Raji (cell line): Measurements from ENCODE around the gene TPGS2.

ENCODE experiments used
- POLR2A ChIP-seq: IDR thresholded peaks from 2 replicates; pipeline ENCODE4 v1.6.1; 2011; ENCODE audit warnings: low read depth, low read length, control low read depth; ENCODE audit not compliant: insufficient read depth

The TPGS2 gene

DNA sequence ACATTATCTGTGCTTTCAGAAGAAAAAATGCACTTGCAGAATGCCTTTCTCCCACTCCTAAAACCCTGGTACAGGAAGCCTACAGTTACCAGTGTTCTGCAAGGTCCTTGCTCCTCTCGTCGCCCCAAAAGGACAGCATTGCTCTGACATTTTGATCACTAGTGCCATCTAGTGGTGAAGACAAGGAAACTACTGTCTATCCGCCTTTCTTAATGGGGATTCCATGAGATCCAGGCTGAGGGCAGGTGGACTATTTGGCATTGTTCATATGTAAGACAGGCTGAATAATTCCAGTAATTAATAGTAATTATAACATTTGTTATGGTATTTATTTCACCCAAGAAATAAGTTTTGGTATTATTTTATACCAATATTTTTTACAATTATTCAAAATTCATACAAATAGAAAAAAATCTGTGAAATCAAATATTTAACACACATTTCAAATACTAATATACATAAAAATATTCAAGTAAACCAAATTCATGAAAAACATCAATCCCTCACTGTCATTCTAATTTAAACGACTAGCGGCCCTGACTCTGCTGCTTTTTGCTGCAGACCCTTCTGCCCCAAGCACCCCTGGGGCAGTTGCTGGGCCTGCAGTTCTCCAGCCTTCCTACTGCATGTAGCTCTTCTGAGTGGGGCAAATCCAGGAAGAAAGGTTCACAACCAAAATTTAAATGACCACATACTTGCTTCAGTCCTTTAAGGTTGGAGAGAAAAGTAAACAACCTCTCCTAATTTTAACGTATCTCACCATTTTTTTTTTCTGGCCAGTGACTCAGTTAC, 19.0 kb downstream of the TPGS2 start:
- no peak for TF ChIP-seq POLR2A

DNA sequence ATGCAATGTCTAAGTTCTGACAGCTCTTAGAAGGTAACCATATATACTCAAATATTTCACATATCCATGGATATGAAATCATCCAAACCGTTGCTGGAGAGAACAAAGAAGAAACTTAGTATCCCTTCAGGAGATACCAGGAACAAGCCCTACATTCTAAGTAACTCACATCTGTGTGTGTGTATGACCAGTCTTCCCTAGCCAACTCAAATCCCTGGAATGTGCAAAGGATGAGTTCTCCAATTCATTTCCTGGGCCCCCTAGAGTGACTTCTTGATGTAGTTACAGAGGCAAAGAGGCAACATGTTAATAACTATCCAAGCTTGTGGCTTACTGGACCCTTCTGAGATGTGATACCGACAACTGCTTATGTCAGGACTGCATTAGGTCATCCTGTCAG, 20.1 kb downstream of the TPGS2 start:
- no peak for TF ChIP-seq POLR2A

DNA sequence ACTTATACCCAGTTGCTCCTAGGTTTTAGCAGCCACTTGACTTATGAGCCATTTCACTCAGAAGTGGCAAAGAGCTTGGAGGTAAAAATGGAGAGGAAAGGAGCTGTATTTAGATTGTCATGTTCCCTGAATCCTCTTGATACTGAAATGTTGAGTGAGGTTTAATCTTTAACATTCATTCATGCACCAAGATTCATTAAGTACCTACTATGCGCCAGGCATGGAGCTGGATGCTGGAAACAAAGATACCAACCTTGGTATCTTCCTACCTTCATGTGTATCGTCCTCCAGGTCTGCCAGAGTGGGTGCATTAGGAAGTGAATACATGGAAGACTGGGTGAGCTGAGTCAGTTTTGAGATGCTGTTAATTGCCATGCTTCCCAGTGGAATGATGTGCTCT, 23.7 kb downstream of the TPGS2 start:
- TF ChIP-seq POLR2A: no peak

DNA sequence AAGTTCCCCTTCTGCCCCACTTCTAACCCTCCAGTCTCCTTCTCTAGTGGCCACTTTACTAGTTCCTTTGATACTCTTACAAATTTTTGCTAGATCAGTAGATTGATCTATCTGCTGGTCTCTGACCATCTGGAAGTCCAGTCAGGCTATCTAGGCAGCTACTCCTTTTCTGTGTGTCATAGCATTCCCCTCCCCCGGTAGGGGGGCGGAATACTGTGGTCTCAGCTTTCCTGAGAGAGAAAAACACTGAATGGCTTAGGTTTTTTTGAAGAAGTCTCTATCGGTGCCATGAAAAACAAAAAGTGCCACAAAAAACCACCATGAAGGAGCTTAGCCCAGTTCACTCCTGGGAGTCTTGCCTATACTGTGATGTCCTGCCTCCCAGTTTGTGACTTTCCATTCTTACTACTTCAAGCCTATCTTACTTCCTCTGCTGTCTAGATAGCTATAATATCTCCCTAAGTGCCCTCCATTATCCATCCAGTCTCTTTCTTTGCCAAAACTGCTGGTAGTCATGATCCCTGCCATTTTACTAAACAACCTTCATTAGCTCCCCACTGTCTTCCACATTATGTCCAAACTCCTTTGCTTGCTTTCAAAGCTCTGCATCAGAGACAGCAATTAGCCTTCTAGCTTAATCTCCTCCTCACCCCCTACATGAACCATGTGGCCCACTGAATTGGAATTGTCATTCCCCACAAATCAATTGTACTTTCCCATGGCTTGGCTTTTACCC, 29.9 kb downstream of the TPGS2 start:
- TF ChIP-seq POLR2A: no peak

DNA sequence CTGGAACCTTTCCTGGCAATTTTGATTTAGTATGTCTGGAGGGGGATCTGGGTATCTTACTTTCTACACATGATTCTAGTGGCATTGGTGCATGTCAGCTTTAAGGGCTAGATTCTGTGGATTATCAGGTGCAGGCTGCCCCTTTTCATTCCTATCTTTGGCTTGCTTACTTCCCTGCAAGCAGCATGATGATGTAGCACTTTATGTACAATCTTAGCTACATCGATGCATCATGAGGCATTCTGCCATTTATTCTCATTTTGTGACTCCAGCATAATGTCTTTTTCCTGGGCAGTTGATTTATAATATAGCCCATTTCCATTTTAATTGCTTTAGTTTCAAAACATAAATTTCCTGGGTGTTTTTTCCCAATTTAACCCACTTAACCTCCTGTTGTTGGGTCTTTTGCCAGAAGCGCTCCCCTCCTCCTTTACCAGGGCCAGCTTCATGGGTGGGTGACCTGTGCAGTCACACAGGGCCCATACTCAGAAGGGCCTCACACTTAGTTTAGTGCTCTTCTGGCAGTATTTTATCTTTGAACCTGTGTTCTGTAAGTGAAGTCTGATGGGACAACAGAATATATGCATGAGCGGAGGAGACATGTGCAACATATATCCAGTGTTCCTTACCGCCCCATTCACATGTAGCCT, 36.0 kb downstream of the TPGS2 start:
- no peak for TF ChIP-seq POLR2A

DNA sequence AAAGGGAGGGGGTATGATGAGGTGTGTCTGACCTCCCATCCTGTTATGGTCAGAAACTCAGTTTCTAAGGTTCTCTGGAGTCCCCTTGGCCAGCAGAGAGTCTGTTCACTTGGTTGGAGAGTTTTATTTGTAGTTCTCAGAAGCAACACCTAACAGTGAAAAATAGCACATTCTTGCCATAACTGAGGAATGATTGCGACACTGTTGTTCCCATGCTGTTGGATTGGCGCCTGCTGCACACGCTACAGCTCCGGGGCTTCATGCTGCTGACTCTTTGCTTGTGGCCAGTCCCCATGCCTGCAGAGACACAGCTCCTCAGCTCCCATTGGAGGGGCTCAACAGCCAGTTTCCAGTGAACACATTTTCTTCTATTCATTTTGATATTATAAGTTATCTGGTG, 42.1 kb downstream of the TPGS2 start:
- no peak for TF ChIP-seq POLR2A

DNA sequence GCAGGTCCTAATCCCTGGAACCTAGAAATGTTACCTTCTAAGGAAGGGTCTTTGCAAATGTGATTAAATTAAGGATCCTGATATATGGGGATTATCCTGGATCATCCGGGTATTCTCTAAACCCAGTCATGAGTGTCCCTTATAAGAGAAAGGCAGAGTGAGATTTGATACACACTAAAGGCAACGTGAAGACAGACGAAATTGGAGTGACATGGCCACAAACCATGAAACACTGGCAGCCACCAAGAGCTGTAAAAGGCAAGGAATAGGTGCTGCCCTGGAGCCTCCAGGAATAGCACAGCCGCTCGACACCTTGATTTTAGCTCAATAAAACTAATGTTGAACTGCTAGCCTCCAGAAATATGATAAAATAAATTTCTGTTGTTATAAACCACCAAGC, 45.0 kb downstream of the TPGS2 start:
- no peak for TF ChIP-seq POLR2A

DNA sequence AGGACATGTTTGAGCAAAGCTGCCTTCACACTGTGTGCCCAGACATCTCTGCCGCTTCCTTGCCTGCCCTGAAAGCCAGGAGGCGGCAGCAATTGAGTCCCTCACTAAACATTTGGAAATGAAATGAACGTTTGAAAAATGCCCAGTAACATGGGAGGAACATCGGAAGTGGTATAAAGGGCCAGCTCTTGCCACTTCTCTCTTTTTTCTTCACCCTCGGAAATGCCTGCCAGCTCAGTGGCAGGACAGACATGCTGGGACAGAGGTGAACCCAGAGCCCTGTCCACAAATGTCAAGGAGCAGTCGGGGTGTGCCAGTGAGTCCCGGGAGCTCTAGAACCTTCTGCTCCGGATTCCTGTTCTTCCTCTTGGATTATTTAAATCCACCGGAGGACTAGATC, 46.1 kb downstream of the TPGS2 start:
- TF ChIP-seq POLR2A: no peak

DNA sequence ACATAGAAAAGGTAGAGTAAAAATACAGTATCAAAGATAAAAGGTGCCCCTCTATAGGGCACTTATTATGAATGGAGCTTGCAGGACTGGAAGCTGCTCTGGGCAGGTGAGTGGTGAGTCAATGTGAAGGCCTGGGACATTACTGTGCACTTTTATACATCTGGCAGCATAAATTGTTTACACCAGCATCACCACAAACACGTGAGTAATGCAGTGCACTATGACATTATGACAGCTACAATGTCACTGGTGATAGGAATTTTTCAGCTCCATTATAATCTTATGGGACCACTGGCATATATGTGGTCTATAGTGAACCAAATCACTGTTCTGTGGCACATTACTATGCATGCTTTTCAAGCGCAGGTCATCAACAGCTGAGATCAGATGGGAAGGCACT, 48.1 kb downstream of the TPGS2 start:
- no peak for TF ChIP-seq POLR2A

DNA sequence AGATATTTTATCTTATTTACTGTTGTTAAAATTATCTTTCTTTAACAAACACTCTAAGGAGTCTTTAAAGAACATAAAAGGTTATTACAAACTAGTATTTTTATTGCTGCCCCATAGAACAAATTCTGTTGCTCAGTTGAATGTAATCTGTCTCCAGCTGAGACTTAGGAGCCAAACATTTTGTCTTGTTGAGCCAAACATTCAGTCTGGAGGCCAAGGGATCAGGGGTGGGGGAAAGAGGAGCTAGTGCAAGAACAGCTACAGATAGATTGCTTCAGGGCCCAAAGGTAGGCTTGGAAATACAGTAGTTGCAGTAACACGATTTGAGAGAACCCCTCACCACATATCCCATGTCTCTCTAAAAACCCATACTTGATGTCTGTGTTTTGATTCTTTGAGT, 51.2 kb downstream of the TPGS2 start:
- TF ChIP-seq POLR2A: no peak

DNA sequence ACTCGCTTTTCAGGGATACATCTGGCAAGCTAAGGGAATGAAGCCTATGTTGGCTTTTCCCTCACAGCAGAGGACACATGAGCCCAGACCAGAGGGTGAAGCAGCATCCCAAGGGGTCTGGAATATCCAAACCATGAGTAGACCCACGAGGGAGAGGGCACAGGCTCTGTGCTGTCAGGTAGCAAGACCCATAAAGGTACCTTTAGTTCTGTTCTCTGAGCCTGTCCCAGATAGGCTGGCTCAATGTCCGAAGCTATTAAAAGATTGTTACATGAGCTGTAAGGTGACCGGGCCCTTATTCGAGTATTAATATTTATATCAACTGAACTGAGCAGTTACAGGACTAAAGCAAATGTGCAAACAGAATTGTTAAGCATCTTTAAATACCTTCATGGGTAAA, 52.2 kb downstream of the TPGS2 start:
- TF ChIP-seq POLR2A: no peak

DNA sequence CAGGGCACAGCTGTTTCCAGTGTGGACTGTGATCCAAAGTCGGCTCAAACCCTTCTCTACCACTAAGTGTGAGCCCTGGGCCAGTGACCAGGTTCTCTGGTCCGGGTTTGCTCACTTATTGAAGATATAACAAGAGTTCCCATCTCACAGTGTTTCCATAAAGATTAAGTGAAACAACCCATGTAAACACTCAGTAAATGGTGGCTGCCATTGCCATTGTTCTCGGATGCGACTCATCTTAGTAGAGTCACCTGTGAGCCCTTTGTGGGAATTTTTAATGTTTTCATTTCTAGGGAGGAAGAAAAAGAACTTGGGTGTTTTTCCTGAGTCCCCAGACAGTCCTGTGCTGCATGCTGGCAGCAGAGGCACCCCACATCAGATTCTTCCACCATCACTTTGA, 53.4 kb downstream of the TPGS2 start:
- no peak for TF ChIP-seq POLR2A

DNA sequence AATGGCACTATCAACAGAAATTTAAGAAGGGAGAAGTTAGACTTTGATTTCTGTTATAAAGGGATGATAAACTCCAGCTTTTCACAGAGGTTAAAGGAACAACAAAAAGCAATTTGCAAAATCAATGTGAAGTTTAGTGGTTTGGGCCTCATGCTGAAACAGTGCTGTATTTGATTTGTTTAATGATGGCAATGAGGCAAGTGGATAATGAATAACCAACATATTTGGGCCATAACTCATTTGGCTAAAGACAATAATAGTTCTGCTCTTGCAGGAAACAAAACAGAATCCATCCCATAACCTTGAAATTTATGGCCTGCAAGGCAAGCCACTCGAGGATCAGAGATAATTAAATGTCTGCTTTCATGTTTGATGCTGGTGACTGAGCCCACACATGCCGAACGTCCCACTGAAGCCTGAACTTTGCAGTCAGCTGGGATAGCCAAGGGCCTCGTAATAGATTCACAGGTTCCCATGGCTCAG, 56.5 kb downstream of the TPGS2 start:
- TF ChIP-seq POLR2A: no peak

DNA sequence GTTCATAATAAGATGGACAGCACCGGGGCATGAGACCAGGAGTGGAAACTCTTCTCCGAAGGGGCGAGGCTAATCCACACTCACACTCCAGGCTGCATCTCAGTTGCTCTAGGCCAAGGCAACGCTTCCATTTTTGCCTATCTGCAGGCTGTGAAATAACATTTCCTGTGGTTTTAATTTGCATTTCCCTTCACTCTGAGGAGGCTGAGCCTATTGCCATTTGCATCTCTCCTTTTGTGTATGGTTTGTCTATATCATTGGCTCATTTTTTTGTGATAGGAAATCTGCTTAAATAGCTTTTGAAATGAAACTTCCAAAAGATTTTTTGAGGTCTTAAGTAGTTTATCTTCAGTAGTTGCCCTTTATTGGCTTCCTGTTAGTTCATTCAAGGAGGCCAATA, 57.6 kb downstream of the TPGS2 start:
- no peak for TF ChIP-seq POLR2A

DNA sequence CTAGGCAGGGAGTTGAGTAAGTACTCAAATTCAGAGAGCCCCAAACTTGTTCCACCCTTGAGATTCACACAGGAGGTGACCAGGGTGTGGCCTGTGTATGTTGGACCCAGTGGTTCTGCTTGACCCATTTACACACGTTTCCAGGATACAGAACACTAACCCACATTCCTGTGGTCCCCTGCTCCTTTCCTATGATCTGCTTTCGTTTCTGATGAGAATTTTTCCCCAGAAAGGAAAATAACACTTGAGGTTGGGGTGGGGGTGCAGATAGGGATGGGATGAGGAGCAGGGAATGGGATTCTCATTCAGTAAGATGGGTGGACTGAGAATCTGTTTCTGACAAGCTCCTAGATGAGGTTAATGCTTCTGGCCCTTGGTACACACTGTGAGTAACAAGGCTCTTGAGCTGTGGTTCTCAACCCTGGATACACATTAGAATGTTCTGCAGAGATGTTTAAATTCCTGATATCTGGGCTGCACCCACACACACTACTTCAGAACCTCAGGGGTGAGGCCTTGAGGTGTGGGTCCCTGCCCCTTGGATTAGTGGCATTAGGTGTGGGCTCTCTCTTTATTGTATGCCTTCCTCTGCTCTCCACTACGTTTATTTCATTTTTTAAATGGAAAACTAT, 58.4 kb downstream of the TPGS2 start:
- TF ChIP-seq POLR2A: no peak
